Panc1 (cell line): ENCODE results near the gene WDR72.

ENCODE experiments used
- CTCF ChIP-seq: fragments of 450-650 bp; IDR thresholded peaks from 2 replicates; pipeline ENCODE4 v1.5.1; 2017; ENCODE audit warnings: mild to moderate bottlenecking
- POLR2AphosphoS5 ChIP-seq: IDR thresholded peaks from 2 replicates; pipeline ENCODE4 v1.6.1; 2012; ENCODE audit warnings: mild to moderate bottlenecking, low read depth, low read length, moderate library complexity
- REST ChIP-seq, 2 experiments: IDR thresholded peaks; 2 replicates each; pipeline ENCODE4 v1.6.1; 2011 to 2012; ENCODE audit warnings: low read depth in 2 of 2, control low read depth in 1 of 2, low read length in 1 of 2, mild to moderate bottlenecking in 1 of 2, moderate library complexity in 1 of 2; ENCODE audit not compliant: insufficient read depth in 1 of 2

GRCh38 chr15:53694476-53694874, 65.0 kb downstream of the WDR72 start:
- TF ChIP-seq CTCF (no peak), POLR2AphosphoS5 (no peak), REST (IDR thresholded peaks at IDR 0.05; ENCODE audit: insufficient read depth in 1 of 2, low read depth in 2 of 2, low read length in 1 of 2) (no peak)
